H9 (cell line): Measurements from ENCODE around the gene TRPM3. TPM values are rescaled to one million over a fixed set of nuclear protein-coding genes. Genes with fewer than 3 reads are reported as not detected.

Experiments used
- DNase-seq: peaks from one replicate; pipeline ENCODE4 v3.0.0-alpha.2; 2017
- H2AFZ ChIP-seq: one replicate; pipeline ENCODE4 v1.6.1; 2013; ENCODE audit warnings: mild to moderate bottlenecking, low read length, control low read depth, moderate library complexity
- H2AK5ac ChIP-seq: 2 replicates; pipeline ENCODE4 v1.6.1; 2013; ENCODE audit warnings: low read length, control low read depth, mixed read lengths; ENCODE audit not compliant: insufficient read length
- H2BK120ac ChIP-seq: one replicate; pipeline ENCODE4 v1.6.1; 2013; ENCODE audit warnings: low read depth, mild to moderate bottlenecking, low read length, control low read depth, inconsistent platforms; ENCODE audit not compliant: poor library complexity, severe bottlenecking
- H2BK12ac ChIP-seq: 2 replicates; pipeline ENCODE4 v1.6.1; 2013; ENCODE audit warnings: low read length, control low read depth, mixed read lengths, low read depth; ENCODE audit not compliant: insufficient read length
- H2BK15ac ChIP-seq: 2 replicates; pipeline ENCODE4 v1.6.1; 2013; ENCODE audit warnings: low read depth, low read length, control low read depth
- H2BK20ac ChIP-seq: one replicate; pipeline ENCODE4 v1.6.1; 2013; ENCODE audit warnings: low read depth, mild to moderate bottlenecking, low read length, control low read depth, inconsistent platforms; ENCODE audit not compliant: poor library complexity, severe bottlenecking
- H2BK5ac ChIP-seq: 2 replicates; pipeline ENCODE4 v1.6.1; 2013; ENCODE audit warnings: low read length, control low read depth, mixed read lengths; ENCODE audit not compliant: insufficient read length
- H3K14ac ChIP-seq: 2 replicates; pipeline ENCODE4 v1.6.1; 2013; ENCODE audit warnings: low read length, control low read depth; ENCODE audit not compliant: insufficient read depth
- H3K18ac ChIP-seq: 2 replicates; pipeline ENCODE4 v1.6.1; 2013; ENCODE audit warnings: low read depth, mild to moderate bottlenecking, mixed read lengths, low read length, control low read depth; ENCODE audit not compliant: insufficient read length
- H3K23ac ChIP-seq: 2 replicates; pipeline ENCODE4 v1.6.1; 2013; ENCODE audit warnings: low read length, control low read depth, mixed read lengths, low read depth; ENCODE audit not compliant: insufficient read length
- H3K23me2 ChIP-seq: 2 replicates; pipeline ENCODE4 v1.6.1; 2013; ENCODE audit warnings: low read depth, mild to moderate bottlenecking, mixed read lengths, low read length, control low read depth; ENCODE audit not compliant: insufficient read length, poor library complexity, severe bottlenecking
- H3K27ac ChIP-seq: 2 replicates; pipeline ENCODE4 v1.5.1; 2013; ENCODE audit warnings: low read length, control low read depth, mixed read lengths, low read depth; ENCODE audit not compliant: insufficient read length
- H3K27me3 ChIP-seq: 2 replicates; pipeline ENCODE4 v1.6.1; 2013; ENCODE audit warnings: low read length, control low read depth, inconsistent platforms; ENCODE audit not compliant: insufficient read depth
- H3K4ac ChIP-seq: 2 replicates; pipeline ENCODE4 v1.6.1; 2013; ENCODE audit warnings: low read depth, mild to moderate bottlenecking, control low read depth, inconsistent platforms, low read length, moderate library complexity
- H3K4me1 ChIP-seq: 2 replicates; pipeline ENCODE4 v1.6.1; 2013; ENCODE audit warnings: low read length, control low read depth, inconsistent platforms; ENCODE audit not compliant: insufficient read depth
- H3K4me2 ChIP-seq: 2 replicates; pipeline ENCODE4 v1.6.1; 2013; ENCODE audit warnings: low read length, control low read depth, mixed read lengths; ENCODE audit not compliant: insufficient read length, insufficient read depth
- H3K56ac ChIP-seq: 2 replicates; pipeline ENCODE4 v1.6.1; 2013; ENCODE audit warnings: low read depth, mild to moderate bottlenecking, mixed read lengths, low read length, control low read depth; ENCODE audit not compliant: insufficient read length
- H3K79me1 ChIP-seq: 2 replicates; pipeline ENCODE4 v1.6.1; 2013; ENCODE audit warnings: low read depth, mild to moderate bottlenecking, moderate library complexity, low read length, control low read depth, inconsistent platforms; ENCODE audit not compliant: insufficient read depth, poor library complexity, severe bottlenecking
- H3K79me2 ChIP-seq: 2 replicates; pipeline ENCODE4 v1.6.1; 2013; ENCODE audit warnings: low read length, control low read depth, inconsistent platforms; ENCODE audit not compliant: insufficient read depth
- H3K9ac ChIP-seq: 2 replicates; pipeline ENCODE4 v1.6.1; 2013; ENCODE audit warnings: low read length, control low read depth, mixed read lengths; ENCODE audit not compliant: insufficient read length; ENCODE audit errors: extremely low read depth
- H3K9me3 ChIP-seq: one replicate; pipeline ENCODE4 v1.6.1; 2013; ENCODE audit warnings: low read depth, low read length, inconsistent platforms; ENCODE audit not compliant: control insufficient read depth
- H3T11ph ChIP-seq: one replicate; pipeline ENCODE4 v1.6.1; 2013; ENCODE audit warnings: mild to moderate bottlenecking, low read length, control low read depth, inconsistent platforms
- H4K20me1 ChIP-seq: one replicate; pipeline ENCODE4 v1.6.1; 2013; ENCODE audit not compliant: control insufficient read depth, insufficient read length, insufficient read depth
- H4K5ac ChIP-seq: 2 replicates; pipeline ENCODE4 v1.6.1; 2013; ENCODE audit warnings: low read depth, mild to moderate bottlenecking, mixed read lengths, low read length, control low read depth; ENCODE audit not compliant: insufficient read length
- H4K8ac ChIP-seq: replicated peaks from 2 replicates; pipeline ENCODE4 v1.6.1; 2013; ENCODE audit warnings: low read length, control low read depth, mixed read lengths, low read depth; ENCODE audit not compliant: insufficient read length
- H4K91ac ChIP-seq: 2 replicates; pipeline ENCODE4 v1.6.1; 2013; ENCODE audit warnings: low read depth, mild to moderate bottlenecking, moderate library complexity, mixed read lengths, low read length, control low read depth; ENCODE audit not compliant: insufficient read length
- H3K27ac Mint-ChIP-seq, 3 experiments: 2 replicates in 2 of 3; 3 replicates in 1 of 3; pipeline ENCODE4 v1.8.0; 2020 to 2021; ENCODE audit warnings: mixed read lengths in 3 of 3, mild to moderate bottlenecking in 1 of 3, moderate library complexity in 1 of 3
- H3K27me3 Mint-ChIP-seq: 2 replicates; pipeline ENCODE4 v1.8.0; 2021; ENCODE audit warnings: low read depth, mild to moderate bottlenecking, moderate library complexity, mixed read lengths
- H3K36me3 Mint-ChIP-seq, 3 experiments: 2 replicates in 2 of 3; 3 replicates in 1 of 3; pipeline ENCODE4 v1.8.0; 2020 to 2021; ENCODE audit warnings: low read depth in 3 of 3, mixed read lengths in 3 of 3; ENCODE audit not compliant: insufficient read depth in 1 of 3
- H3K4me1 Mint-ChIP-seq, 2 experiments: 2 replicates each; pipeline ENCODE4 v1.8.0; 2020; ENCODE audit warnings: mixed read lengths in 2 of 2
- H3K4me3 Mint-ChIP-seq, 2 experiments: 2 replicates in 1 of 2; 3 replicates in 1 of 2; pipeline ENCODE4 v1.8.0; 2020 to 2021; ENCODE audit warnings: mild to moderate bottlenecking in 2 of 2, mixed read lengths in 2 of 2, moderate library complexity in 1 of 2
- H3K9me3 Mint-ChIP-seq, 2 experiments: 2 replicates in 1 of 2; 3 replicates in 1 of 2; pipeline ENCODE4 v1.8.0; 2020; ENCODE audit warnings: mild to moderate bottlenecking in 2 of 2, mixed read lengths in 2 of 2, moderate library complexity in 1 of 2
- CTCF ChIP-seq: fragments of 200-600 bp; sonication (generic); conservative IDR thresholded peaks from 3 replicates; pipeline ENCODE4 v1.8.0; 2021; ENCODE audit warnings: antibody characterized with exemption, mild to moderate bottlenecking
- WGBS: extraction: QIAGEN DNeasy Blood & Tissue Kit; methylation state at CpG from one replicate; pipeline ENCODE4 v1.1.7; 2013; ENCODE audit warnings: missing lambda C conversion rate, low lambda C conversion rate, mixed read lengths; ENCODE audit not compliant: insufficient read length; ENCODE audit errors: extremely low coverage; 5-methylcytosine and 5-hydroxymethylcytosine counted together
- total RNA-seq: library from RNA; stranded (reverse); gene quantifications from 2 replicates; pipeline ENCODE4 v1.2.1, GENCODE V29; 2021

TRPM3 gene
- total RNA-seq, 1 experiment from 2014 or later: 10.3 TPM

- no peak overlapping the region for H2BK20ac ChIP-seq
These were observed 96.2 kb downstream of the TRPM3 start for GRCh38 chr9:71025201-71025600.

More at GRCh38 chr9:71025201-71025600, 96.2 kb downstream of the TRPM3 start:
- Histone ChIP-seq H4K8ac (no peak overlapping the region), H3K56ac (no peak overlapping the region), H3K23ac (no peak overlapping the region), H3K79me2 (no peaks in the 10 kb centered on the region), H2BK15ac (no peak overlapping the region), H2AK5ac (no peak overlapping the region), H3K27ac (no peak overlapping the region), H3K4me1 (no peaks in the 10 kb centered on the region), H2AFZ (no peak overlapping the region), H4K91ac (no peak overlapping the region), H3K23me2 (no peaks in the 10 kb centered on the region), H3K4ac (no peak overlapping the region), H4K20me1 (no peaks in the 10 kb centered on the region), H3K79me1 (no peaks in the 10 kb centered on the region), H3K4me2 (no peak overlapping the region), H3K9ac (no peak overlapping the region), H3T11ph (no peak overlapping the region), H2BK5ac (no peak overlapping the region), H3K14ac (no peak overlapping the region), H2BK12ac (no peak overlapping the region), H4K5ac (no peak overlapping the region), H3K18ac (no peak overlapping the region), H3K27me3 (no peaks in the 10 kb centered on the region), H2BK120ac (no peak overlapping the region), H3K9me3 (no peaks in the 10 kb centered on the region)
- no peak for TF ChIP-seq CTCF
- H3K9me3 Mint-ChIP-seq: no peaks in the 10 kb centered on the region
- peaks cover 16 to 20% of the 10 kb centered on the region in 2 experiments for H3K4me1 Mint-ChIP-seq
- peaks cover 0 to 2% (median 0%) of the 10 kb centered on the region in 3 experiments; a peak in 2 of 7 replicates for H3K36me3 Mint-ChIP-seq
- no peaks in the 10 kb centered on the region for H3K27me3 Mint-ChIP-seq
- DNase-seq: no peak
- no peak overlapping the region for H3K27ac Mint-ChIP-seq
- WGBS: no CpG with 5 or more reads among the region's 6 CpGs
- no peak overlapping the region for H3K4me3 Mint-ChIP-seq
